Adipocyte (in vitro differentiated cells): ENCODE measurements around the gene THEMIS2.
"Not testable (repeated sequence)": the region's sequence is repeated elsewhere in the genome, so short reads cannot be mapped to it uniquely, and the experiment has no call there.

Experiments used
- DNase-seq: peaks from one replicate; pipeline ENCODE4 v3.0.0-alpha.2; 2015; ENCODE audit warnings: low read depth
- H3K27me3 ChIP-seq: replicated peaks from 2 replicates; pipeline ENCODE4 v1.7.0; 2013; ENCODE audit warnings: mild to moderate bottlenecking, low read length, moderate library complexity; ENCODE audit not compliant: control insufficient read depth, insufficient read depth
- H3K36me3 ChIP-seq: 2 replicates; pipeline ENCODE4 v1.7.0; 2013; ENCODE audit warnings: low read length, mild to moderate bottlenecking, moderate library complexity; ENCODE audit not compliant: control insufficient read depth, insufficient read depth, severe bottlenecking
- H3K4me1 ChIP-seq: 2 replicates; pipeline ENCODE4 v1.7.0; 2013; ENCODE audit warnings: mild to moderate bottlenecking, low read length, moderate library complexity; ENCODE audit not compliant: control insufficient read depth, insufficient read depth
- H3K4me3 ChIP-seq: 2 replicates; pipeline ENCODE4 v1.7.0; 2013; ENCODE audit warnings: mild to moderate bottlenecking, low read length, moderate library complexity
- H3K9ac ChIP-seq: 2 replicates; pipeline ENCODE4 v1.7.0; 2013; ENCODE audit warnings: mild to moderate bottlenecking, low read length, moderate library complexity
- H3K9me3 ChIP-seq: 2 replicates; pipeline ENCODE4 v1.7.0; 2013; ENCODE audit warnings: mild to moderate bottlenecking, low read length, moderate library complexity; ENCODE audit not compliant: control insufficient read depth

Gene THEMIS2

GRCh38 chr1:27849951-27850350 is 22.4 kb upstream of the THEMIS2 start:
- no peaks in the 10 kb centered on the region for H3K9me3 ChIP-seq
- DNase-seq = no peak
- H3K9ac ChIP-seq = no peak overlapping the region
- peaks cover 62% of the 10 kb centered on the region for H3K36me3 ChIP-seq
- no peak overlapping the region for H3K4me3 ChIP-seq
- H3K27me3 ChIP-seq = no peaks in the 10 kb centered on the region
- H3K4me1 ChIP-seq = no peaks in the 10 kb centered on the region

DNA sequence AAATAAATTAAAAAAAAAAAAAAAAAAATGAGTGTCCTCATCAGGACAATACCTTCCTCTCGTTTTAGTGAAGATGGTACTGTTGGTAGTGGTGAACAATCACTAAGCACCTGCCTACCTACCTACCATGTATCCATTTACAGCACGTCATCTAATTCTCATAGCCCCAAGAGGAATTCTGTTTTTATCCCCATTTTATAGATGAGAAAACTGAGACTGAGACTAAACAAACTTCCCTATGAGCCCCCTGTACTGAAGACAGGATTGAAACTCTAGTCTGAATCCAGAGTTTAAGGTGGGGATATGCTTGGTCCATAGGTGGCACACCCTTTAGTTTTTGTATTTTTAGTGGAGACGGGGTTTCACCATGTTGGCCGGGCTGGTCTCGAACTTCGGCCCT is 17.3 kb upstream of the THEMIS2 start:
- Histone ChIP-seq H3K27me3 (no peaks in the 10 kb centered on the region), H3K9ac (no peak overlapping the region), H3K9me3 (no peaks in the 10 kb centered on the region), H3K4me3 (no peak overlapping the region), H3K4me1 (peaks cover 11% of the 10 kb centered on the region), H3K36me3 (peaks cover 17% of the 10 kb centered on the region)
- no peak for DNase-seq

- Histone ChIP-seq H3K36me3 (peaks cover under 1% of the 10 kb centered on the region), H3K9me3 (no peaks in the 10 kb centered on the region), H3K4me3 (no peak overlapping the region), H3K27me3 (no peaks in the 10 kb centered on the region), H3K9ac (no peak overlapping the region), H3K4me1 (peaks cover 11% of the 10 kb centered on the region)
- DNase-seq = no peak
Observed at GRCh38 chr1:27856561-27857343, 15.6 kb upstream of the THEMIS2 start.

DNA sequence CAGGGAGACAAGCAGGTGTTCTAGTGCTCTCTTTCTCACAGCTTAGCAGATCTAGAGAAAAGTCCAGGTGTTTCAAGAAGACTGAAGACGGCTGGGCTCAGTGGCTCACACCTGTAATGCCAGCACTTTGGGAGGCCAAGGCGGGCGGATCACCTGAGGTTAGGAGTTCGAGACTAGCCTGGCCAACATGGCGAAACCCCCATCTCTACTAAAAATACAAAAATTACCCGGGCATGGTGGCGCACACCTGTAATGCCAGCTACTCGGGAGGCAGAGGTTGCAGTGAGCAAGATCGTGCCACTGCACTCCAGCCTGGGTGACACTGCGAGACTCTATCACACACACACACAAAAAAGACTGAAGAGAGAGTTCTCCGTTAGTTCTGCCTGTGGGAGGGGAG is 14.8 kb upstream of the THEMIS2 start:
- not testable (repeated sequence) for H3K9ac ChIP-seq, H3K9me3 ChIP-seq, DNase-seq, H3K4me3 ChIP-seq, H3K27me3 ChIP-seq, H3K36me3 ChIP-seq
- H3K4me1 ChIP-seq = peaks cover 18% of the 10 kb centered on the region

GRCh38 chr1:27858072-27858948 is 14.0 kb upstream of the THEMIS2 start:
- Histone ChIP-seq H3K9me3 (no peaks in the 10 kb centered on the region), H3K4me1 (peaks cover 25% of the 10 kb centered on the region), H3K4me3 (peak overlapping the region; percentile 62), H3K27me3 (no peaks in the 10 kb centered on the region), H3K36me3 (no peaks in the 10 kb centered on the region), H3K9ac (peak overlapping the region; percentile 55)
- DNase-seq = peak; percentile 92

DNA sequence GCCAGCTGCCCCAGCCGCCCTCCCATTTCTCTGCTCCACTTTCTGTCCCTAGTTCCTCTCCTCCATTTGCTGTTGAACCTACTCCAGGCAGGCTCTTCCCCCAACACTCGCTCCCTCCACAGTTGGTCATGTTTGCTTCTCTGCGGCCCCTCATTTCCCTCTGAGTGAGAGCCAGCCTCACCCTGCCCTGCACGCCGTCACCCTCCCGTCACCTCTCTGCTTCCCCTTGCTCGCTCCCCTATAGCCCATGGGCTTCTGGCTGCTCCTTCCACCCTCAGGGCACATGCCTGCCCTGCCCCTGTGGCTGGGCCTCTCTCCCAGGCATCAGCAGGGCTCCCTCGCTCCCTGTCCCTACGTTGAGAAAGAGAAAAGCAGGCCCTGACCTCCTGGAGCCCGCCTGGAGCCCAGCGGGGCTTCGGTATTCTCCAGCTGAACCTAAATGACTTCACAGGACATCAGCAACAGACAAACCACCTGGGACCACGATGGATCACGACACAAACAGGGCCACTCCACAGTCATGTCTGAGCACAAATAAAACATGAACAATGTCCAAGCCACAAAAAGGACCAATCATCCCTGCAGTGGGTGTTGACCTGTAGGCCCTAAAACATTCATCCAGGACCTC is 13.3 kb upstream of the THEMIS2 start:
- DNase-seq = no peak
- Histone ChIP-seq H3K36me3 (no peaks in the 10 kb centered on the region), H3K4me3 (no peak overlapping the region), H3K4me1 (peaks cover 32% of the 10 kb centered on the region), H3K27me3 (no peaks in the 10 kb centered on the region), H3K9ac (peak overlapping the region; percentile 55), H3K9me3 (no peaks in the 10 kb centered on the region)

DNA sequence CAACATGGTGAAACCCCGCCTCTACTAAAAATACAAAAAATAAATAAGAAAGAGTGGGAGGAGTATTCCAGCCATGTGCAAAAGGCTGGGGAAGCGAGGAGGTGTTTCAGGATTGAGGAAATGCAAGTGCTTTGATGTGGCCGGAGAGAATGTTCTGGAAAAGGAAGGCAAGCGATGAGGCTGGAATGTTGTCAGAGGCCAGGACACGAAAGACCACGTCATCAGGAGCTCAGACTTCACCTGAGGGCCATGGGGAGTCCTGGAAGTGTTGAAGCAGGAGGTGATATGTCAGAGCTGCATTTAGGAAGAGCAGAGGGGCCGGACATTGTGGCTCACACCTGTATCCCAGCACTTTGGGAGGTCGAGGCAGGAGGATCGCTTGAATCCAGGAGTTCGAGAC is 10.9 kb upstream of the THEMIS2 start:
- Histone ChIP-seq H3K27me3 (no peaks in the 10 kb centered on the region), H3K36me3 (no peaks in the 10 kb centered on the region), H3K9ac (no peak overlapping the region), H3K4me3 (no peak overlapping the region), H3K4me1 (peaks cover 39% of the 10 kb centered on the region), H3K9me3 (no peaks in the 10 kb centered on the region)
- DNase-seq = no peak

DNA sequence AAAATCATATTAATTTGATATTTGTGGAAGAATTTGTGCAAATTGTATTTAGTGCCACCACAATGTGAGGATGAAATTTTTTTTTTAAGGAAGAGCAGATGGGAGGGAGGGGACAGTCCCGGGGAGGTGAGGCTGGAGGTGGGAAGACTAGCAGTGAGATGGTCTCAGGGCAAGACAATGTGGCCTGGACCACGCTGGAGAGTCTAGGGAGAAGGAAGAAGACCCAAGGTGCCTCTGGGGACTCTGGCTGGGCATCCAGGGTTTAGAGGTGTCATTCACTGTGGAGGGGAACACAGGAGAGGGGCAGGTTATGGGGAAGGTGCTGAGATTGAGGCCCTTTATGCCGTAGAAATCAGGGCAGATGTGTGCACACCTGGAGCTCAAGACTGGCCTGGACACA is 10.3 kb upstream of the THEMIS2 start:
- H3K9ac ChIP-seq = peak overlapping the region; percentile 80
- peaks cover 39% of the 10 kb centered on the region for H3K4me1 ChIP-seq
- DNase-seq = no peak
- no peaks in the 10 kb centered on the region for H3K27me3 ChIP-seq
- no peaks in the 10 kb centered on the region for H3K36me3 ChIP-seq
- H3K9me3 ChIP-seq = no peaks in the 10 kb centered on the region
- peak overlapping the region; percentile 46 for H3K4me3 ChIP-seq

GRCh38 chr1:27862671-27863537 is 9.4 kb upstream of the THEMIS2 start:
- H3K4me1 ChIP-seq = peaks cover 39% of the 10 kb centered on the region
- no peaks in the 10 kb centered on the region for H3K36me3 ChIP-seq
- peak overlapping the region; percentile 80 for H3K9ac ChIP-seq
- no peaks in the 10 kb centered on the region for H3K9me3 ChIP-seq
- H3K4me3 ChIP-seq = peak overlapping the region; percentile 46
- no peaks in the 10 kb centered on the region for H3K27me3 ChIP-seq
- peak; percentile 93 for DNase-seq

DNA sequence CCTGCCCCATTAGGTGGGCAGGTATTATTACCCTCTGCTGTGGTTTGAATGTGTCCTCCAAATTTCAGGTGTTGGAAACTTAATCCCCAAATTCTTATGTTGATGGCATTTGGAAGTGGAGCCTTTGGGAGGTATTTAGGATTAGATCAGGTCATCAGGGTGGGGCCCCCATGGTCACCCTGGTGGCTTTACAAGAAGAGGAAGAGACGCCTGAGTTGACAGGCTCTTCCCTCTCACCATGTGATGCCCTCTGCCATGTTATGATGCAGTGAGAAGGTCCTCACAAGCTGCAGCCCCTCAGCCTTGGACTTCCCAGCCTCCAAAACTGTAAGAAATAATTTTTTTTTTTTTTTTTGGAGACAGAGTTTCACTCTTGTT is 8.8 kb upstream of the THEMIS2 start:
- Histone ChIP-seq H3K4me3 (no peak overlapping the region), H3K9ac (peak overlapping the region; percentile 77), H3K4me1 (peaks cover 35% of the 10 kb centered on the region), H3K9me3 (no peaks in the 10 kb centered on the region), H3K27me3 (no peaks in the 10 kb centered on the region), H3K36me3 (no peaks in the 10 kb centered on the region)
- DNase-seq = no peak
